SW 1271 (cell line): ENCODE results near the gene FMNL3.

Experiments
- DNase-seq, 2 experiments: peaks; one replicate each; lab custom pipeline; 2025; lab: John Stamatoyannopoulos, UW

The FMNL3 gene

DNA sequence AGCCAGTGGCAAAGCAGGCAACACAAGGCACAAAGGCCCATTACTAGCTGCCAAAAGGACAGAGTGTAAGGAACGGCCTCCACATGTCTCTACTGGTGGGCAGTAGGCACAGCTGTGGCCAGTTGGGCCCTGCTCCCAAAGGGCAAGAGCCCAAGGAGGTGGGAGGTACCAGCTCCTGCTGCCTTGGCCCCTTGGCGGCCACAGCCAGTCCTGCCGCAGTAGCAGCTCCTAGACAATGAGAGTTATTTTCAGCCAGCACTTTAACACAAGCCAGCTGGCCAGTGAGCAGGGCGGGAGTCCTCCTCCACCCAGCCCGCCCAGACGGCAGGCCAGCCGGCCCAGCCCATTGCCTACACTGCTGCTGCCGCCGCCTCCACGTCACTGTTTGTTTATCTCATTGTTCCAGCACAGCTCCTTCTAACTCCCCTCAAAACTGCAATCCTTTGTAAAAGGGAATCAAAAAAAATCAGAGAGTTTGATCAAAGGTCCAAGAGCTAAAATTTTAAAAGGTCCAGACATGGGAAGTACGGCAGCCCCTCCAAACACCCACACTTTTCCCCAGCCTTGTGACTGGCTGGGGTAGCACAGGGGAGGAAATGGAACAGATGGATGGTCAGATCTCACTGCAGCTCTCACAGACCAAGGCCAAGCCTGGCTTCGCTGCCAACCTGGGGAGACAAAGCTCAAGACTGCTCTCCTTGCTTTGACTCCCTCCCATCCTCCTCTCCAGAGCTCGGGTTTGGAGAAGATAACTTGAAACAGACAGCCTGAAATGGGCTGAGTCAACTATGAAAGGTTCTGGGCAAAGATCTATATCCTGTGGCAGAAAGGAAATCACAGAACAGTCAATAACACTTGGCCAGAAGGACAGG lies 33.5 kb downstream of the FMNL3 start:
- DNase-seq: no peak

GRCh38 chr12:49672301-49673217 lies 34.6 kb downstream of the FMNL3 start:
- no peak for DNase-seq

DNA sequence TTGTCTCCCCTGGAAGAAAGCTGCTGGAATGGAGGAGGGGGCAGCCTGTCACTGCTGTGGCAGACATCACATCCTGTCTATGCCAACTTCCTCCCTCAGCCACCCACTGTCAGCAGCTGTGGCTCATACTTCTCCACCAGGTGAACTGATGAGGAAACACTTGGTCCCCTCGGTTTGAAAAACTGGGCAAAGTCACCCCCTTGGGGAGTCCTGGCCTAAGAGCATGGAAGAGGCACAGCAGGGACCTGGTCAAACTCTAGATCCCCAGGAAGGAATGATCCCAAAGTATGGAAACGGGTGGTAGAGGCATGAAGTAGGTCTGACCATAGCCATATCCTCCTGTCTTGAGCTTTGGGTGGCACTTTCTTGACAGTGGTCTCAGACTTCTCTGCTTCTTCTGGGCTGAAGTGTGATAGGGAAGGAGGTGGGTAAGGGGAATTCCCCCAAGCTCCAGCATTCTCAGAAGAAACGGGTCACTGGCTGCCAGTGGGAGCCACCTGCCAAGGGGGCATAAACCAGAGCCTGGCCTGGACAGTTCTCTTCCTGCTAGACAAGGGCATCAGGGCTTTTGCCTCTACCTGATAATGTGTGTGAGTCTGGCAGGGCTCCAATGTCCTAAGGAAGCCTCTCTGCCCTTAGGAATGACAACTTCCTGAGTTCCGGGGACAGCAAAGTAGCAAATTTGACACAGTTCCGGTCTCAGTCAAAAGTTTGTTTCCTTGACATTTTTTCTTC lies 36.0 kb downstream of the FMNL3 start:
- DNase-seq: no peak

DNA sequence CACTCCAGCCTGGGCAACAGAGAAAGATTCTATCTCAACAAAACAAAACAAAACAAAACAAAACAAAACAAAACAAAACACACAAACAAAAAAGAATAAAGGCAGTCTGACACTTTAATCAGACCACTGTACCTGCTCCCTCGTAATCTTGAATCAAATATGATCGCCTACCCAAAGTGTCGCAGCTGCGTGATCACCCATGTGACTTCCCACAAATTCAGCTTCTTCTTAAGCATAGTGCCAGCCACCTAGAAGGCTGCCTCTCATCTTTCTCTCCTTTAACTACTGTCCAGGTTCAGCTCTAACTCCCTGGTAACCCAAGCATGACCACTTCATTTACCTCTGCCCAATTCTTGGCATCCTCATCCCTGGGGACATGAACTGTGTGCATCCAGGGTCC lies 37.4 kb downstream of the FMNL3 start:
- no peak for DNase-seq

DNA sequence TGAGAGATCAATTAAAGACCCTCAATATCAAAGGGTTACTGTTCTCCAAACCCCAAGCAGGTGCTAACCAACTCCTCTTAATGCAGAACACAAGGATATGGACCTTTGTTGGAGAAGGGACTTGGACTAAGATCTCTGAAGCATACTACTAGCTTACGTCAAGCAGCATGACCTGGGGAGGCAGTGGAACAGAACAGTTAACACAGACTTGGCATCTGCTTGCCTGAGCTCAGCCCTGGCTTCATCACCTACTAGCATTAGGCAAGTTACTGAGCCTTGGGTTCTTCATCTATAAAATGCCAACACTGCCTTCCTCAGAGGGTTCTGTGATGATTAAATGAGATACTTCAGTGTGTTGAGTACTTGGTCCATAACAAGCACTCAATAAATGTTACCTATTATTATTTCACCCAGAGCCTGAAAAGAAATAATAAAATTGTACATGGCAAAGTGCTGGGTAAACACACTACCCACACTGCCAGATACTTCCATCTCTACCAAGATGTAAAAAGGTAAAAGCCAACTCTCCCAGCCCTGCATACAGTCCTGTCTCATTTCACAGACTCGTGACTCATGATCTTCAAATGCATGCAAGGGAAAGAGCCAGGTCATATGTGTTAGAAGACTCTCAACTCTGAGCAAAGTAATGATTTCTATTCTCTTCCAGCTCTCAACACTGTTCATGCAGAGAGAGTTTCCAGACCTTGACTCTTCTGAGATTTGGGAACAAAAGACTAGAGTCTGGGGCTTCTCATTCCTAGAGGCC lies 39.7 kb downstream of the FMNL3 start:
- DNase-seq: no peak

DNA sequence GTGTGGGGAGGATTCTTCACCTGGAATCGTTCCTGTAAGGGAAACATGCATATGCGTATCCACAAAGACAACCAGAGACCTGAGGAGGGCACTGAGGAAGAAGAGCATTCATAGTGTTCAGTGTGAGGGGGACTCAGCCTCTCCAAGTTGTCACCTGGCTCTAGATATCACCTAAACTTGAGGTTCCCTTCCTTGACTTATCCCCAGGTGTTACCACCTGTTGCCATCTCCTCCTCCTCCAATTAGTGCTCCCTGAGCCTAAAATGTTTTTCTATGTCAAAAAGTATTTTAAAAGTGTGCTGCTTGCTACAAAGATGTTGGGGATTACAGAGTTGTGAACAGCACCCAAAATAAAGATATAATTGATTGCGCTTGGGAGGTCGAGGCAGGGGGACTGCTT lies 41.0 kb downstream of the FMNL3 start:
- no peak for DNase-seq

GRCh38 chr12:49665384-49665783 lies 41.8 kb downstream of the FMNL3 start:
- no peak for DNase-seq

- DNase-seq: no peak
Measured at GRCh38 chr12:49664591-49665239, 42.5 kb downstream of the FMNL3 start.

DNA sequence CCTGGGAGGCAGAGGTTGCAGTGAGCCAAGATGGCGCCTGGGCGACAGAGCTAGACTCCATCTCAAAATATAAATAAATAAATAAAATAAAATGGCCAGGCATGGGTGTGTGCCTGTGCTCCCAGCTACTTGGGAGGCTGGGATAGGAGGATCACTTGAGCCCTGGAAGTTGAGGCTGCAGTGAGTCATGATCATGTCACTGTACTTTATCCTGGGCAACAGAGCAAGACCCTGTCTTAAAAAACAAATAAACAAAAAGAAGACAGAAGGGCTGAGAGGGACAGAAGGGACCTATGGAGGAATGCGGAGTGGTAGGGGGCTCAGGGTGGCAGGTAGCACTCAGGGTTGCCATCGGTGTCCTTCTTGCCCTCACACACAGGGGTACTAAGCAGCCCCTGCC lies 43.0 kb downstream of the FMNL3 start:
- DNase-seq: no peak

DNA sequence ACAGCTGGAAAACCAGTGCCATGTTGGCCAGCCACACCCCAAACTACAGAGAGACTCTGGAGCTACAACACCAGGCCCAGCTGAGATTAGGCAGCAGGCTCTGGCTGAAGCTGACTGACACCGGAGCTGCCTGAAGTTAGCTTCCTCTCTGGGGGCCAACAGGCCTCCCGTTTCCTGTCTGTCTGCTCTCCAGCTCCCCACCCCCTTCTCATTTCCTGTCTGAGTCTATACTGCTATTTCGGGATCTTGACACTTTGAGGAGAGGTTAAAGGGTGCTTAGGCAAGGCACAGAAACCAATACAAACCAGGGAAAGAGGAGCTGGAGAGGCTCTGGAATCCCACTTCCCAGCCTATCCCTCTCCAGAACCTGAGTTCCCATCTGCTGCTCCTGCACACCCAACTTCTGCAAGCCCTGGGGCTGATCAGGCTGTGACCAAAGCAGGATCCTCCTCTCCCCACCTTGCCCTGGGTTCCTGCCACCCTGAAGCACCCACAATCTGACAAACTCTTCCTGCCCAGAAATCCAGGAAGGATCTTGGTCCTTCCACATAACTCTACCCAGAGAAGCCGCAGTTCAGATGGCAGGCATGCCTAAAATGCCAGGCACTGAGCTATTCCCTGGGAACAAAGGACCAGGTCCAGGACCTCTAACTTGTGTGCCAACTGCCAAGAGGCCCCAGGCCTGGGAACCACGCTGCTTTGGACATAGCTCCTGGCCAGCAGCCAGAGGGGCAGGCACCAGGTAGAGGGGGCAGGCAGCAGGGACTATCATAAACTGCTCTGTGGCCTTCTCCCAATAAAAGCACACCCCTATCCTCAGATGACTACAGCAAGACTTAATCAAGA lies 44.0 kb downstream of the FMNL3 start:
- DNase-seq: peak in 1 of 2 experiments; percentile 82

- no peak for DNase-seq
Measured at GRCh38 chr12:49661746-49662145, 45.5 kb downstream of the FMNL3 start.

DNA sequence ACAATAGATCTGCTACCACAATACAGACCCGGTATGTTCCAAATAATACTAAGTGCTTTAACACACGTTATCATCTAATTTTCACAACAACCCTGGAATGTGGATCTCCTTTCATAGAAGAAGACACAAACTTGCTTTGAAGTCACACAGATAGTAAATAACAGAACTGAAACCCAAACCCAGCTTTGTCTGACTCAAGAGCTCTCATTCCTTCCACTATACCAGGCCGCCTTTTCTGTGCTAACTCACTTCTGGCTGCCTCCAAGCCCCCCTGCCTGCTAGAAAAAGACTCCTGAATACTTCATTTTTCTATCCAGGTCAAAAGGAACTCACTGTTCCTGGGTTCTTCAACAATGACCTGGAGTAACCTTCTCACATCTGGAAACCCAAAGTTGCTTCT lies 46.0 kb downstream of the FMNL3 start:
- no peak for DNase-seq

DNA sequence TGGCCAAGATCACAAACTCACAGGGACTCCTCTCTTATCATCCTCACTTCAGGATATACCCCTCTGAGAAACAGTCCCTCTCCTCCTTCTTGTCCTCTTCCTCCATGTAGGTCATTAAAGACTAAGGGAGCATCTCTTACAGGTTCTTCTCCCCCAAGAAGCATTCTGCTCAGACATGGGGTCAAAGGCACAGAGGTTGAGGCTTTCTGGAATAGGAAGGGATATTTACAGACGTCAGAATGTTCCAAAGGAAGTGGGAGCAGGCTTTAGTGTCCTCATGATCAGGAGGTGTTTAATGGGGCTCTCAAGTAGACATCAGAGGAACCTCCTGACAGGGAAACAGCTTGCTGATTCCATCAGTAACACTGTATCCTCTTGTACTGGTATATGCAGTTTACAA lies 47.5 kb downstream of the FMNL3 start:
- DNase-seq: no peak

GRCh38 chr12:49658276-49658675 lies 48.9 kb downstream of the FMNL3 start:
- DNase-seq: no peak

GRCh38 chr12:49655595-49656236 lies 51.5 kb downstream of the FMNL3 start:
- no peak for DNase-seq

GRCh38 chr12:49654715-49655114 lies 52.5 kb downstream of the FMNL3 start:
- no peak for DNase-seq

DNA sequence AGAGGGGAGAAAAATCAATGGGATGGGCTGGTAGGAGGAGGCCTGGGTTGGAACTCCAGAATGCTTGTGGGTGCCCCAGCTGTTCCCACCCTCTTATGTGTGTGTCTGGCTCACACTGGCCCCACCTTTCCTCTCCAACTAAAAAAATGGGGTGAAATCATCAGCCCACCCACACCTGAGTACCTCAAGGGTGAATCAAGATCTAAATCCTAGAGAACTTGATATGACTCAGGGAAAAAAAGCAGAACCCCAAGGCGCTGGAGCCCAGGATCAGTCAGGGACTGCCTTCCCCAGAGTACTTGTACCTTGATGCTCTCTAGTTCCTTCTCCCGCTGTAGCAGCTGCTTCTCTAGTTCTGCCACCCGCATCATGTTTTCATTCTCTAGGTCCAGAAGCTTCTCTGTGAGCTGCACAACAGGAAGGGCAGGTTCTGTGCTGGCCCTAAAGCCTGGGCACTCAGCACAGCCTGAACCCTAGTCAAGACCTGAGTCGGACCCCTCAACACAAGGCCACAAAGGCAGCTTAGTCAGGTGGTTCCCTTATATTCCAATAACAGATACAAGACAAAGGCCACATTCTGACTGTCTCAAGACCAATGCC lies 54.2 kb downstream of the FMNL3 start:
- DNase-seq: no peak

- no peak for DNase-seq
Measured at GRCh38 chr12:49651855-49652254, 55.4 kb downstream of the FMNL3 start.

DNA sequence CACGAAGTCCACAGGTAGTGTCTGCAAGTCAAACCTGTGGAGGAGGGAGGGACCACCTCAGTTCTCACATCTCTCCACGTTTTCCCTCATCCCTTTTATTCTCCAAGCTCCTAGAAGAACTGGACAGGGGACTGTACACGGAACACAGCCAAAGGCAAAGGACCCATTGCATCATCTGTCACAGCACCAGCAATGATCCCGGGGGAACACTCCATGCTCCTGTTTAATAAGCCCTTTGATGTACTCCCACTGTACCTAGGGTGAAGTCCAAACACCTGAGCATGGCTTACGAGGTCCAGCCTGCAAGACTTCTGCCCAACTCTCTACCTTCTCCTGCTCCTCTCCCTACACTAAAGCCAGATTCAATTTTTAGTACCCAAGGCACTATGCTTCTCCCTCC lies 57.3 kb downstream of the FMNL3 start:
- DNase-seq: no peak
